Measurements from ENCODE around the gene OXER1. TPM values are rescaled to one million over a fixed set of nuclear protein-coding genes. Genes with fewer than 3 reads are reported as not detected.

Gene OXER1
- total RNA-seq, 8 experiments from 2014 or later: 0.11 to 2.9 (median 0.63) TPM

DNA sequence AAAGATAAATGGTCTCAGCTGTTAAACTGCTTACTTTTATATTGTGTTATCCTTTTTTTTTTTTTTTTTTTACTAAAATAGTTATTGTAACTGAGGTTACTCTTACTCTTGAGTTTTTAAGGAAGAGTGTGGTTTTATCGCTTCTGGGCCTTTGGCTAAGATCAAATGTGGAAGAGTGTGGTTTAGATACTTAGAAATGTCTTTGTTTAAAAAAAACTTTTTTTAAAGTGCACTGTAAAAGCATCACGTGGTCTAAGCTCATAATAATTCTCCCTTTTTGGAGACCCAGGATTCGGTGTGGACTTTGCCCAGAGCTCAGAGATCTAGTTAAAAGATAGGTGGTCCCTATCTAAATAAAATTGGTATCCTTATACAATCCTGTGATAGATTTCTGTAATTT, 11.9 kb upstream of the OXER1 start:
- H3K4me1 ChIP-seq (replicated peaks in 1 of 2): no peaks in the 10 kb centered on the region
- H3K27ac ChIP-seq: no peak overlapping the region
- WGBS, 10 experiments: 57 to 100% (median 92%) methylated on average over 1 to 3 of the region's 3 CpGs
- H3K4me3 ChIP-seq: no peak overlapping the region
- in situ Hi-C loops (cut with MboI; ENCODE audit: low pct_unique_long_range_greater_than_20kb in 2 of 9, low sequenced_read_pairs in 9 of 9, unreplicated experiment in 9 of 9): no loop called here
- ATAC-seq (replicated peaks in 6 of 8): no peak

DNA sequence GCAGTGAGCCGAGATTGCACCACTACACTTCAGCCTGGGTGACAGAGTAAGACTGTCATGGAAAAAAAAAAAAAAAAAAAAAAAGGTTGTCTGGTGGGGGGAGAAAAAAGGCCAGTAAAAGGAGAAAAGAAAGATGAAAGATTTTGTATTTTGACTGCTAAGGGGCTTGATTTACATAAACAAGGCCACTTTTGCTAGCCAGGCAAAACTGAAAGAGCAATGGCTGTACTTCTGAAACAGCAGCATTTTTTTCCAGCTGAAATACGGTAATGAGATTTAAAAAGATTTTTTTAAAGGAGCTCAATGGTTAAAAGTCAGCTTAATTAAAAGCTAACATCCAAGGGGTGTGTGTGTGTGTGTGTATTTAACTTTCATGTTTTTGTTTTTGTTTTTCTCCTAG, 11.3 kb upstream of the OXER1 start:
- WGBS, 10 experiments: 43 to 100% (median 81%) methylated on average over 1 to 2 of the region's 2 CpGs; no CpG with 5 or more reads in 2 of the 10 experiments
- no peak overlapping the region for H3K4me3 ChIP-seq
- H3K4me1 ChIP-seq (replicated peaks in 1 of 2): no peaks in the 10 kb centered on the region
- in situ Hi-C loops (cut with MboI; ENCODE audit: low pct_unique_long_range_greater_than_20kb in 2 of 9, low sequenced_read_pairs in 9 of 9, unreplicated experiment in 9 of 9): no loop called here
- ATAC-seq (replicated peaks in 6 of 8): no peak
- H3K27ac ChIP-seq: no peak overlapping the region

DNA sequence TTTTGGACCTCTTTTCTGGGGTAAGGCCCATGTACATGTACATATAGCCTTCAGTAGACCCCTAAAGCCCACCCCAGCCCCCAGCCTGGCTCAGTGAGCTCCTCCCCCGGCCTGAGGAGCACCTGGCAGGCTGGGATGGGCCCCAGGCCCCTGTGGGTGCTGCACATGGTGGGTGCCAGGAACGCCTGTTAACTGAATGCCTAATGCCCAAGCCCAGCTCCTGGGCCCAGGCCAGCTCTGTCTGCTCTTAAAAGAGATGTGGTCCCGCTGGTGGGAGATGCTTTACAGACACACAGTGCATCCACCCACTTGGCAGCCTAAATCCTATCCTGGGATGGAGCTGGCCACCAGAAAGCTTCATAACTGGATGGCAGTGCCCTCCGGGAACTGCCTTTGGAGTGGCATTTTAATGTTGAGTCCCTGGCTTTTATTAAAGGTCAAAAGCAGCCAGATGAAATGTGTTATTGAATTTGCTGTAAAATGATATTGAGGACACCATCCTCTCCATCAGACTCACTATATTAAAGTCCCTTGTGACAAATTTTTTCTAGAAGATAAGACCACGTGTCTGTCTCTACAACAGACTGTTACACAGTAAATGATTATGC, 7.7 kb upstream of the OXER1 start:
- in situ Hi-C loops (cut with MboI; ENCODE audit: low pct_unique_long_range_greater_than_20kb in 2 of 9, low sequenced_read_pairs in 9 of 9, unreplicated experiment in 9 of 9): no loop called here
- WGBS, 10 experiments: 57 to 100% (median 94%) methylated on average over 1 to 2 of the region's 5 CpGs; no CpG with 5 or more reads in 2 of the 10 experiments
- no peaks in the 10 kb centered on the region for H3K4me1 ChIP-seq (replicated peaks in 1 of 2)
- H3K4me3 ChIP-seq: no peak overlapping the region
- no peak for ATAC-seq (replicated peaks in 6 of 8)
- H3K27ac ChIP-seq: no peak overlapping the region

DNA sequence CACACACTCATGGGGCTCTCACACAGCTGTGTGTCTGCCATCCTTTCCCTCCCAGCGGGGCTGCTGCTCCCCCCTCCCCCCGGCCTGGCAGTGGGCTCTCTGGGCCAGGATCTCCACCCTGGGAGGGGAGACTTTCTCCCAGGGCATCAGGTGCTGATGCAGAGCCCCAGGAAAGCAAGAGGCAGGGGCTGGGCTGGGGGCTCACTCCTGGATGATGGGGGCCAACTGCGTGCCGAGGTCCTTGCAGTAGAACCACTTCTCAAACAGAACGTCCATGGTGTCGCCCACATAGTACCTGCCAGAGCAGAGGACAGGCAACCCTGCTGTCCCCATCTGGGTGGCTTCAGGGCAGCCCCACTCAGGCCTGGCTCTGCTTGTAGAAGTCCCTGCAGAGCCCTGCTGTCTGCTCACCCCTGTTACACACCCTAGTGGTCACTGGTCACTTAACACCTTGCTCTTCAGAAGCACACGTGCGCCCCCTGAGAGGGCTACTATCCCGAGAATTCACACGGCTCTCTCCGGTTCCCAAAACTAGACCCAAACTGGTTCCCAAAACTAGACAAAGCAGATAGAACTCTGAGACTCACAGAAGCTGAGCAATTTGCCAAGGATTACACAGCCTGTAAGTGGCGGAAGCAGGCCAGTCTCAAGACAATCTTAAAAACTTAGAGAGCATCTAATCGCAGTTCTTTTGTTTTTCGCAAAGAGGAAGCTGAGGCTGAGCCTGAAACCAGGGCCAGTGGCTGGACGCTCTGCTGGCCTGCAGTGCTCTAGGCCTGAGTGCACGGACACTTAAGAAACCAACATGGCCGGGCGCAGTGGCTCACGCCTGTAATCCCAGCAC, 6.6 kb upstream of the OXER1 start:
- Histone ChIP-seq H3K27ac (no peak overlapping the region), H3K4me1 (replicated peaks in 1 of 2) (no peaks in the 10 kb centered on the region), H3K4me3 (no peak overlapping the region)
- in situ Hi-C loops (cut with MboI; ENCODE audit: low pct_unique_long_range_greater_than_20kb in 2 of 9, low sequenced_read_pairs in 9 of 9, unreplicated experiment in 9 of 9): no loop called here
- 60 to 93% (median 86%) methylated on average over 1 to 6 of the region's 19 CpGs; no CpG with 5 or more reads in 5 of the 10 experiments for WGBS, 10 experiments
- peak; percentile 54 to 91 (median 75) for ATAC-seq (replicated peaks in 6 of 8)

DNA sequence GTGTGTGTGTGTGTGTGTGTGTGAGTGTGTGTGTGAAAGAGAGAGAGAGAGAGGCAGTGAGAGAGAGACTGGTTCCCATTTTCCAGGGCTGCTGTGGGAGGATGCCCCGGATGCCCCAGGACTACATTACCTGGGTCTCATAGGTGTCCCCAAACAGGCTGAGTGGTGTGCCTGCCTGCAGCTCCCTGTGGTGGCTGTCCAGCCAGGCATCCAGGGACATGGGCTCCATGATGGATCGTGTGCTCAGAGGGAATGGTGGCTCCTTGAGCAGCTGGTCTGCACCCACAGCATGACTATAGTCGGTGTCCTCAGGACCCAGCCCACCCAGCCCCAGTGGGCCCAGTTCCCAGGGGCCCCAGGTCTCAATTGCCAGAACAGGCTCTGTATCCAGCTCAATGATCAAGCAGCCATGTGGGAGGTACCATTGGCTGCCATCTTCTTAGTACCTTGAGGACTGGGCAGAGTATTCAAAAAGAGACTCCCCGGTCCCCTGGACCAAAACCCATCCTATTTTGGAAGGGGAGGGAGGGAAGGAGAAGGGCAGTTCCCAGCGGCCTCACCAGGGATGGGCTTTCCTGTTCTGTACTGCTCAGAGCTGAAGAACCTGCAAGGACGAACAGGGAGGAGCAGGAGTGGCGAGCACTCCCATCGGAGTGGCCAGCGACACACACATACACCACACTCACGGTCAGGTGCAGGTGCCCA, 5.8 kb upstream of the OXER1 start:
- 80 to 100% (median 90%) methylated on average over 1 to 7 of the region's 10 CpGs; no CpG with 5 or more reads in 5 of the 10 experiments for WGBS, 10 experiments
- Histone ChIP-seq H3K27ac (no peak overlapping the region), H3K4me1 (replicated peaks in 1 of 2) (no peaks in the 10 kb centered on the region), H3K4me3 (no peak overlapping the region)
- in situ Hi-C loops (cut with MboI; ENCODE audit: low pct_unique_long_range_greater_than_20kb in 2 of 9, low sequenced_read_pairs in 9 of 9, unreplicated experiment in 9 of 9): no loop called here
- ATAC-seq (replicated peaks in 6 of 8): no peak

DNA sequence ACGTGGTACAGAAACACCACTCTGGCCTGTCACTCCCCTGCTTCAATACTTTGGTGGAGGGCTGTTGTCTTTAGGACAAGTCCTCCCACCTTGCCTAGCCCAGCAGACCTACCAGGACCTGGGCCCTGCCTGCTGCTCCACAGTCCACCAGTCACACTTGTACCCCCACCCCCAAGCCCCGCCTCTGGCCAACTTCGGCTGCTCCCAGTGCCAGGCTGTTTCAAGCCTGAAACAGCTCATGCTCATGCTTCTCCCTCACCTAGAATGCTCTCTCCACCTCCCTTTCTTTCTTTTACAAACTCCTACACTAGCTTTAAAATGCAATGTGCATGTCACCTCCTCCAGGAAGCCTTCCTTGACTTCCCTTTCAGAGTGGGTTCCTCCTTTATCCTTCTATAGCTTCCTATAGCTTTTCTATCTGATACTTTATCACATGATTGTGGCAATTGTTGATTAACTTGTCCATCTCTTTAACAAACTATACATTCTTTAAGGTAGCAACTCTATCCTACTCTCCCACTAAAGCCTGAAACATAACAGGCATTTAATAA, 4.8 kb upstream of the OXER1 start:
- in situ Hi-C loops (cut with MboI; ENCODE audit: low pct_unique_long_range_greater_than_20kb in 2 of 9, low sequenced_read_pairs in 9 of 9, unreplicated experiment in 9 of 9): no loop called here
- ATAC-seq (replicated peaks in 6 of 8): no peak

DNA sequence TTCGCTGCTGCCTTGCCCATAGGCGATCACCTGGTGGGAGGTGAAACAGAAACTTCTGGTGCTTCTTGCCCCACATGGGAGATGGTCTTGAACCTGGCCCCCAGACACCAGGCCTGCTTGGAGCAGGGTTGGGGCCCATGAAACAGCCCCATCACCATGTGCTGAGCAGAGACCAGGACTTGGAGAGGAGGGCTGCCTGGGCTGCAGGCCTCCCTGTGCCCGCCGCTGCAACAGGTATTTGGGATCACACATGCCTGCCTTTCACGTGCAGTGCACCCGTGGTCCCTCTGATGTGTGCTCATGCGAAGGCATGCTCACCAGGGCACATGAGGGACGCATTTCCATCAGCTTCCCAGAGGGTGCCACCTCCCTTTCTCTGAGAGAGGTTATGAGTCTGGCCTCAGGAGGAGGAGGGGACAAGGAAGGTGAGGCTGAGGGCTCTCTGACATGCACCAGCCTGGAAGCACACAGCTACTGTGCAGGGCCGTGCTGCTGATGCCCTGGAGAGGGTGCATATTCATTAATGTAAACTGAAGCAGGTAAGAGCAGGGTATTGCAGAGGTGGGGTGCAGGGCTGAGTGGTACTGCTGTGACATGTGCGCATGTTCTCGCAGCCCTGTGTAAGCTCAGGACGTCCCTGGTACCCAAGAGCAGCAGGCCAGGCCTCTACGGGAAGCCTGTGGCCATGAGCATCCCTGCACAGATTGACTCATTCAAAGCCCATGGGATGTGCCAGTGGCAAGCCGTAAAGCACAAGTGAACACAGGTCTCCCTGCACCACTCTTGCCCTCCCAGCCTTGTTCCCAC, 4.2 kb upstream of the OXER1 start:
- ATAC-seq (replicated peaks in 6 of 8): peak in 3 of 8 experiments; percentile 7 to 37 (median 17)
- WGBS, 10 experiments: 20 to 100% (median 89%) methylated on average over 2 to 5 of the region's 14 CpGs; no CpG with 5 or more reads in 4 of the 10 experiments

More for the DNA sequence above, 4.8 kb upstream of the OXER1 start:
- whole genome bisulfite sequencing, 10 experiments: 0 to 100% (median 100%) methylated on average over 1 to 2 of the region's 3 CpGs; no CpG with 5 or more reads in 5 of the 10 experiments
- H3K4me1 ChIP-seq (replicated peaks in 1 of 2): no peaks in the 10 kb centered on the region
- H3K27ac ChIP-seq: no peak overlapping the region
- H3K4me3 ChIP-seq: no peak overlapping the region

DNA sequence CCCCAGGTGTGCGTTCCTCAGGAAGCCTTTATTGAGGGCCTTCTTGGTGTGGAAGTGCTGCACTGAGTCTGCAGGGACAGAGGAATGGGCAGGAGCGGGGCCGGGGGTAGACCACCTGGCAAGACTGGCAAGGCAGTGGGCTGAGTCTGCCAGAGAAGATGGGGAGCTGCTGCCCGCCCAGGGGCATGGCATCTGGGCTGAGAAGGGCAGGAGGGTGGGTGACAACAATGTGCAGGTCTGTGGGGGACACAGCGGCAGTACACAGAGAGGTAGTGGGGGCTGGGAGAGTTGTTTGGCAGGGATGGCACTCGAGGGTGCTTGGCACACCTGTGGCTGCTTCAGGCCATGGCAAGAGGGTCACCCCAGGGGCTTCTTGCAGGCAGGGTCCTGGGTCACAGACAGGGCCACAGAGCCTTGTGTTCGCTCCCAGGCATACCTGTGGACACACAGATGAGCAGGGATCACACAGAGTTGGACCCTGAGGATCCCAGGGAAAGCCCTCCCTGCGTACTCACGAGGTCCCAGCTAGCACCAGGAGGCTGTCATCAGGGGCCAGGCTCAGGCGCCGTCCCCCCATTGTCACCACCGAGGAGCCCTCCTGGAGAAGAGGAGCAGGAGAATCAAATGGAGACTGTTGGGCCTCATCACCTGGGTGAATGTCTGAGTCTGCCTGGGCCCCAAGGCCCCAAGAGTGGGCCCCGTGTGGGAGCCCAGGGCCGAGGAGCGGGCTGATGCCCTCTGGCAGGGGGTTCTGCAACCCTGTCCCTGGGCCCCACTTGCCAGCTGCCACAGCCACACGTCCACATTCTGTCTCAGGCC, 3.4 kb upstream of the OXER1 start:
- in situ Hi-C loops (cut with MboI; ENCODE audit: low pct_unique_long_range_greater_than_20kb in 2 of 9, low sequenced_read_pairs in 9 of 9, unreplicated experiment in 9 of 9): no loop called here
- 33 to 100% (median 90%) methylated on average over 1 to 3 of the region's 16 CpGs; no CpG with 5 or more reads in 5 of the 10 experiments for WGBS, 10 experiments

More for the DNA sequence above, 4.2 kb upstream of the OXER1 start:
- Histone ChIP-seq H3K4me1 (replicated peaks in 1 of 2) (no peaks in the 10 kb centered on the region), H3K4me3 (no peak overlapping the region), H3K27ac (no peak overlapping the region)
- in situ Hi-C loops (cut with MboI; ENCODE audit: low pct_unique_long_range_greater_than_20kb in 2 of 9, low sequenced_read_pairs in 9 of 9, unreplicated experiment in 9 of 9): no loop called here

DNA sequence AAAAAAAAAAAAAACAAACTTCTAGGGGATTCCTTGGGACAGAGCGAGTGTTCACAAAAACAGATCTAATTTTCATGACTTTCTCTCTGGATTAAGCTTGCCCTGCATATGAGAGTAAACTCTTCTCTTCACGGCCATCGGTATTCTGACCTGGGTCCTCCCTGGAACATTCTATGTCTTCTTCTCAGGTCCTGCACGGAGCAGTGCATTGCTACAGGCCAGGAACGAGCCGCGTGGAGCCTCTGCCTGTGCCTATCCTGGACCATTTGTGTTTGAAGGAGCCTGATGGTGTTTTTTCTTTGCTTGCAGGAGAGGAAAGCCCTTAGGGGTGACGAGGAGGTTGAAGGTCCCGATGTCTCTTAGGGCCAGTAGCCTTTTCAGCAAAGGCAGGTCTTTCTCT, 1.8 kb upstream of the OXER1 start:
- in situ Hi-C loops (cut with MboI; ENCODE audit: low pct_unique_long_range_greater_than_20kb in 2 of 9, low sequenced_read_pairs in 9 of 9, unreplicated experiment in 9 of 9): no loop called here
- WGBS, 10 experiments: 80 to 100% (median 93%) methylated on average over 2 to 7 of the region's 9 CpGs; no CpG with 5 or more reads in 5 of the 10 experiments
- Histone ChIP-seq H3K4me3 (no peak overlapping the region), H3K4me1 (replicated peaks in 1 of 2) (no peaks in the 10 kb centered on the region), H3K27ac (no peak overlapping the region)
- ATAC-seq (replicated peaks in 6 of 8): no peak

More for the DNA sequence above, 3.4 kb upstream of the OXER1 start:
- no peak for ATAC-seq (replicated peaks in 6 of 8)
- no peak overlapping the region for H3K27ac ChIP-seq
- no peak overlapping the region for H3K4me3 ChIP-seq
- H3K4me1 ChIP-seq (replicated peaks in 1 of 2): no peaks in the 10 kb centered on the region

DNA sequence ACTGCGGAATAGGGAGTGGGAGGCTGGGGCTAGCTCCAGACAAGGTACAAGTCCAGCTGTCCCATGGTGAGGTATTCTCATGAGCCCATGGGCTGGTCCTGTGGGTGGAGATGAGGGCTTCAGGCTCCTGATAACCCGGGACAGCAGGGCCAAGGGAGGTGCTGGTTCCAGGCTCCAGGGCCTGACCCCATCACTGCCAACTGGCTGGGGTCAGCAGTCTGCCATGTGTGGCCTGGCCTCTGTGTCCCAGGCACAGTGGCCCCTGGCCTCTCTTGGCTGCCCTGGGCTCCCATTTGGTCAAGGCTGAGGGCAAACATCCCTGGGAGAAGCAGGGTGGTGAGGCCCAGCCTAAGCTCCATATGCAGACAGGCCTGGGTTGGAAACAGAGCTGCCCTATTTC, 966 bp upstream of the OXER1 start:
- ATAC-seq (replicated peaks in 6 of 8): no peak
- WGBS, 10 experiments: no CpG with 5 or more reads among the region's 2 CpGs
- Histone ChIP-seq H3K4me3 (no peak overlapping the region), H3K4me1 (replicated peaks in 1 of 2) (no peaks in the 10 kb centered on the region), H3K27ac (no peak overlapping the region)
- in situ Hi-C loops (cut with MboI; ENCODE audit: low pct_unique_long_range_greater_than_20kb in 2 of 9, low sequenced_read_pairs in 9 of 9, unreplicated experiment in 9 of 9): no loop called here

DNA sequence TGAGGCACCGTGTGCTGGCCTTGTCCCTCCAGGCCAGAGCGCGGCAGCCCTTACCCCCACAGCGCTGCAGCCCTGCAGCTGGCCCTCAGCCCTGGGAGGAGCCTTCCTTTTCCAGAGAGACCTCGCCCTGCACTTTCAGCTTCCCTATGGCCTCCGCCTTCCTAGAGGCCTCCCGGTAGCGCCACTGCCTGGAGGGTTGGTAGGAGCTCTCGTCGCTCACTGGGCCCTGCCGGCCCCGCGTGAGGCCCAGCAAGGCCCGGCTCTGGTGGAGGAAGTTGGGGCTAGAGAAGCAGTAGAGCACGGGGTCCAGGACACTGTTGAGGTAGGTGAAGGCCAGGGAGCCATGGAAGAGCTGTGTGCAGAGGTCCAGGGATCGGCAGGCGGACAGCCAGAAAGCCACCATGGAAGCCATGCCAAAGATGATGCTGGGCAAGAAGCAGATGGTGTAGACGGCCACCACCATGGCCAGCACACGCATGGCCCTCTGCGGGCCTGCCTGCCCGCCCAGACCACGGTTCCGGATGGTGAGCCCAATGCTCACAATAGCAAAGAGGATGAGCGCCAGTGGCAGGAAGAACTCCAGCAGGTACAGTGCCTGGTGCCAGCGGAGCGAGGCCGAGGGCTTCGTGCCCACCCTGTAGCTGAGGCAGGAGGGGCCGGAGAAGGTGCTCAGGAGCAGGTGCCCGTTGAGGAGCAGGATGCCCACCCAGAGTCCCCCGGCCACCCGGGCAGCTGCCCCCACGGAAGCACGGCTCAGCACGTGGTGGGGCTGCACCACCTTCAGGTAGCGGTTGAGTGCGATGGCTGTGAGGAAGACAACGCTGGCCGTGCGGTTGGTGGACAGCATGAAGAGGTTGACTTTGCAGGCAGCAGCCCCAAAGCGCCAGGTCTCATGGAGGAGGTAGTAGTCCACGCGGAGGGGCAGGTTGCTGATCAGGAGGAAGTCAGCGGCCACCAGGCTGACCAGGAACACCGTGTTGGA, 821 bp downstream of the OXER1 start:
- WGBS, 10 experiments: 73 to 100% (median 87%) methylated on average over 1 to 8 of the region's 45 CpGs; no CpG with 5 or more reads in 1 of the 10 experiments
- no peak for ATAC-seq (replicated peaks in 6 of 8)
- no peak overlapping the region for H3K27ac ChIP-seq
- in situ Hi-C loops (cut with MboI; ENCODE audit: low pct_unique_long_range_greater_than_20kb in 2 of 9, low sequenced_read_pairs in 9 of 9, unreplicated experiment in 9 of 9): no loop called here
- H3K4me3 ChIP-seq: no peak overlapping the region
- H3K4me1 ChIP-seq (replicated peaks in 1 of 2): peaks cover 0 to 9% of the 10 kb centered on the region in 2 donors

Measured in motor neuron (in vitro differentiated cells).